ENCODE data around the gene CDYL2.

- TF ChIP-seq CTCF (IDR thresholded peaks at IDR 0.05) = no peak
- no peak for TF ChIP-seq POLR2A (IDR thresholded peaks at IDR 0.05)
Measured at GRCh38 chr16:80741724-80742123, 62.7 kb downstream of the CDYL2 start.
